GM12872 (cell line): ENCODE measurements around the gene ARHGAP26.

Experiments
- TF ChIP-seq, protein P1 (sequence below): IDR thresholded peaks from 3 replicates; pipeline ENCODE4 v1.5.1; 2011; ENCODE audit warnings: low read depth, mild to moderate bottlenecking, low read length, moderate library complexity; ENCODE audit not compliant: insufficient read depth

ARHGAP26 gene

DNA sequence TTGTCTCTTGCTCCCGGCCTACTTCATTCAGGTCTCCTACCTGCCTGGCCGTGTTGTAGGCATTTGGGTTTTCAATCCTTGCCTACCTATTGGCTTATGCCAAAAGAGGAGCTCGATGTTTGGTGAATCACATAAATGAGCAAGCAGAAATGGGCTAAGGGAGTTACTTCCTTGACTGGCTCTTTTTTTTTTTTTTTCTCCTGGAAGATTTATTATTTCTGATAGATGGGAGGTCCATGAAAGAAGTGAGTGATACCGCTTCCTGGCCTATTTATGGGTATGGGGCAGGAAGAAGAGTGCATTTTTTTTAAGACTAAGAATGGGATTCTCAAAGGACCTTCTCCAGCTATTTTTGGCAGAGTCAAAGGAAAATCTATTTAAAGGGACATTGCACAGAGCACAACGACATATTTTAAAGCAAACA, 294.1 kb downstream of the ARHGAP26 start:
- TF ChIP-seq, protein P1, sequence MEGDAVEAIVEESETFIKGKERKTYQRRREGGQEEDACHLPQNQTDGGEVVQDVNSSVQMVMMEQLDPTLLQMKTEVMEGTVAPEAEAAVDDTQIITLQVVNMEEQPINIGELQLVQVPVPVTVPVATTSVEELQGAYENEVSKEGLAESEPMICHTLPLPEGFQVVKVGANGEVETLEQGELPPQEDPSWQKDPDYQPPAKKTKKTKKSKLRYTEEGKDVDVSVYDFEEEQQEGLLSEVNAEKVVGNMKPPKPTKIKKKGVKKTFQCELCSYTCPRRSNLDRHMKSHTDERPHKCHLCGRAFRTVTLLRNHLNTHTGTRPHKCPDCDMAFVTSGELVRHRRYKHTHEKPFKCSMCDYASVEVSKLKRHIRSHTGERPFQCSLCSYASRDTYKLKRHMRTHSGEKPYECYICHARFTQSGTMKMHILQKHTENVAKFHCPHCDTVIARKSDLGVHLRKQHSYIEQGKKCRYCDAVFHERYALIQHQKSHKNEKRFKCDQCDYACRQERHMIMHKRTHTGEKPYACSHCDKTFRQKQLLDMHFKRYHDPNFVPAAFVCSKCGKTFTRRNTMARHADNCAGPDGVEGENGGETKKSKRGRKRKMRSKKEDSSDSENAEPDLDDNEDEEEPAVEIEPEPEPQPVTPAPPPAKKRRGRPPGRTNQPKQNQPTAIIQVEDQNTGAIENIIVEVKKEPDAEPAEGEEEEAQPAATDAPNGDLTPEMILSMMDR: no peak

DNA sequence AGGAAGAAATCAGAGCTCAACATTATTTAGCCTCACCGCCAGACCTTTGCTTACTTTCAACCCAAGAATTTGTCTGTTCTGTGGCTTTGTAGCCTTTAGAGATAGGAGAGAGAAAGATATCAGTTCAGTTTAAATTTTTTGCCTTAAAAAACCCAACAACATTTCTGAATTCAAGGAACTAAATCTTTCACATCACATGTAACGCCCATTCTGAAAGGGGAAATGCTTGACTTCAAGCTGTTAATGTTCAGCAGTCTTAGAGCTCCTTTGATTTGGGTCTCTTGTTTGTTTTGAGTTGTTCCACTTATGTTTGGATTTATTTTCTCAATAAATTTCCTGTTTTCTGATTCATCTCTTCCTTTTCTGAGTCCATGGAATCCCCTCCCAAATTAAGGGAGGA, 294.5 kb downstream of the ARHGAP26 start:
- TF ChIP-seq, protein P1: no peak

DNA sequence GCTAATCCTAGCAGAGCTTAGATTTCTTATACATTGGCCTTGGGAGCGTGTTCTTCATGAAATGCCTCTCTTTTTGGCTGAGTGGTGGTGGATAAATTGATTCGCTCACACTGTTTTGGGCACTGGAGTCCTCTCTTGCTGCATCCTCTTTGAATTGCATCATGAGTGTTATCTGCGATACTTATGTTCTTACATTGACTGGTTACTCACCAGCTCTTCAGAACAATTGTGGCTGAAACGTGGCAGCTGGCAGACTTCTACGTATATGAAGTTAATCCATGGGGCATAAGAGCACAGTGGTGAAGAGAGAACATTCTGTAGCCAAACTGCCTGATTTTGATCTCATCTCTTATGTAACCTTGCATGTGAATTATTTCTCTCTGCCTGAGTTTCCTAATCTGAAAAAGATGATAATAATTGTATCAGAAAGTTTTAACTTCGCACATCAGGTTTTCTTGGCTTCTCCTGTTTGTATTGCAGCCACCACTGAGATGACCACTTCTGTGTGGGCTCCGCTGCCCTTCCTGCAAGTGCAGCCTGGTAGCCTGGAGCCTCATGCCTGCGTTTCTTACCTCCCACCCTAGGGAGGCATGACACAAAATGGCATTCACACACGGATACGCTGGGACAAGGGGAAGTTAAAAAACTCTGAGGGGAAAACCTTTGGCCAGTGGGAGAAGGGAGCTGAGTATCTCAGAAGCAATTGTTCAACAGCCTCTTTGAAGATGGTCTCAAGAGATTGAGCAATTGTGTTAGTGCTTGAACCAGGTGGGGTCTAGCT, 295.2 kb downstream of the ARHGAP26 start:
- TF ChIP-seq, protein P1: no peak

DNA sequence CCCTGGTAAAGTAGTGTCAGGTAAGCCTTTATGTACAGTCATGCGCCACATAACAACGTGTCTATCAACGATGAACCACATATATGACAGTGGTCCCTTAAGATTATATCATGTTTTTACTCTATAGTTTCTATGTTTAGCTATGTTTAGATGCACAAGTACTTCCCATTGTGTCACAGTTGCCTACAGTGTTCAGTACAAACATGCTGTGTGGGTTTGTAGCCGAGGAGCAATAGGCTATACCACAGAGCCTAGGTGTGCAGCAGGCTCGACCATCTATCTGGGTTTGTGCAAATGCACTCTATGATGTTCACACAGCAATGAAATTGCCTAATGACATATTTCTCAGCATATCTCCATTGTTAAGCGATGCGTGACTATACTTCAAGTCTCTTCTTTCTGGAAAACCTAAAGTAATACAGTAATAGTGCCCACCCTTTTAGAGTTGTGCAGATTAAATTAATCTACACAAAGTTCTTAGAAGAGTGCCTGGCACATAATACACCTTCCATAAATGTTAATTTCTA, 295.9 kb downstream of the ARHGAP26 start:
- TF ChIP-seq, protein P1: no peak

DNA sequence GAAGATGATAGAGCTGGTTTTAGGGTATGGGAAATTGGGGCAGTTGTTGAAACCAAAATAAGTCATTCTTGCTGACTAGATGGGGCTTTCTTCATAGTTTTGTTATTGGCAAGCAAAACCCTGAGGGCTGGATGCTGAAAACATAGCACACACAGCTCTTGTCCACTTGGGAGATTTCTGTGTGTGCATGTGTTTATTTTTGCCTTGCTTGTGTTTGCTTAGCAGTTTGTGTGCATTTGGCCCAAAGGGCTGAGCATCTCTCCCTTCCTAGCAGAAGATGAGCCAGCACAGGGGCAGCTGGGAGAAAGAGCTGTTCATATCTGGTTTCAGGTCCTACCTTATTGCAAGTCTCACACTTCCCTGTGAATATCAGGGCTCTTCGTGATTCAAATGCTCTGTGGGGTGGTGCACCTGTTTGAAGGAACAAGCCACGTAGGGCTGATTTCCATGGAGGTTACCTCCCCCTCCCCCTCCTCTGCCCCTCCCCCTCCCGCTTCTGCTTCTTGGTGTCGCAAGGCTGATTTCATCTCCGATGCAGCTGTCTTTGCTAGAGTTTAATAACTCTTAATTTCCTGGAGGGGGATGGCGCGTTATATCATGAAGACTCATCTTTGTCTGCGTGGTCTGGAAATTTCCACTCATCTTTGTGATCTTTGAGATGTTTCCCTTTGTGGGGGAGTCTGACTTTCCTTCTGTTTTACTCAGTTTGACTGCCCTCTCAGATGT, 296.5 kb downstream of the ARHGAP26 start:
- TF ChIP-seq, protein P1: no peak; the same call in 2 of the 3 replicates

DNA sequence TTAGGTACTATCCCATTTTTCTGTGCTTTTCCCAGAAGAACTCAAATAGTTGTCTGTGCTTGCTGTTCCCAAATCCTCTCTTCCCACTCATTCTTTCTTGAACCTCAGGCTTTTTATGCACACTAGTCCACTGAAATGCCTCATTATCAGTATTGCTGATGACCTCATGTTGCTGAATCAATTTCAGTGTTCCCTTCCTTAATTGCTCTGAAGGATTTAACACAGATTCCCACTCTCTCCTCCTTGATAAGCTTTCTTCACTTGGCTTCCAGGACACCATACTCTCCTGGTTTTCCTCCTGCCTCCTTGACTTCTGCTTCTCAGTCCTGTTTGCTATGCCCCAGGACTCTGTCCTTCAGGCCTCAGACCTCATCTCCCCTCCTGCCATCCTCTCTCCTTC, 298.5 kb downstream of the ARHGAP26 start:
- TF ChIP-seq, protein P1: no peak

DNA sequence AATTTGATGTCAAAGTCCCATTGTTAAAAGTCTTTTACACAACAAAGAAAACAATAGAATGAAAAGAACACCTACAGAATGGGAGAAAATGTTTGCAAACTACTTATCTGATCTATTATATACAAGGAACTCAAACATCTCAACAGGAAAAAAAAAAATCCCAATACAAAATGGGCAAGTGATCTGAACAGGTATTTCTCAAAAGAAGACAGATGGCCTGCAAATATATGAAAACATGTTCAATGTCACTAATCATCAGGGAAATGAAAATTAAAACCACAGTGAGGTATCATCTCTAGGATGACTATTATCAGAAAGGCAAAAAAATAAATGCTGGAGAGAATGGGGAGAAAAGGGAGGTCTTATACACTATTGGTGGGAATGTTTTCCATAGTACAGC, 301.8 kb downstream of the ARHGAP26 start:
- TF ChIP-seq, protein P1: no peak
